T47D (cell line): ENCODE measurements around the gene ENPP6.
A peak's percentile ranks its signal among the peaks of the same experiment; 100 is the strongest.

Source experiments
- DNase-seq, 2 experiments: peaks; one replicate each; pipeline versions ENCODE4 v3.0.0 to v3.0.0-alpha.2; 2011 to 2012; ENCODE audit warnings: low read depth in 1 of 2, low spot score in 1 of 2
- JUND ChIP-seq: IDR thresholded peaks from 2 replicates; pipeline ENCODE4 v1.6.1; 2012; ENCODE audit warnings: low read depth
- in situ Hi-C: cut with HindIII; loops from 2 replicates; pipeline ENCODE4 v1.10.0; 2016; ENCODE audit warnings: low sequenced_read_pairs, low pct_unique_long_range_greater_than_20kb

The ENPP6 gene

DNA sequence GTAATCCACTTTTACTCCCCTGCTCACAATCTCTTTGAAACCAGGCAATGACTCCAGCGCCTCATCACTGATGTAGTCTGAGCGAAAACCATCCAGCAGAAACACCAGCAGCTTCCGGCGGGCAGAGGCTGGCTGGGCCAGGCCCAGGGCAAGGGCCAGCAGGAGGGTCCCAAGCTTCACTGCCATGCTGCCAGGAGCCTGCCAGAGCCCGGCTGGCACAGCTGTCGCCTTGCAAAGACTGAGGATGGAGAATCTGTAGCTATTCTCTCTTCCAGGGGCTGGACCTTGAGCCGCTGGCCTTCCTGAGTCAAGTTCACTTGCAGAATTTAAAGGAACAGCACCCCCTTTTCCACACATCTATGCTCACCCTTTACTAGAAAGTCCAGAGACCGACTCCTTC is at the start of gene ENPP6:
Gene ENPP6, minus strand, starts transcription at position 240 of the 400 bp plus-strand sequence. Its CDS starts 54 bp downstream, at position 186.
- DNase-seq: no peak
- no peak for TF ChIP-seq JUND
- in situ Hi-C loops: no loop called here

DNA sequence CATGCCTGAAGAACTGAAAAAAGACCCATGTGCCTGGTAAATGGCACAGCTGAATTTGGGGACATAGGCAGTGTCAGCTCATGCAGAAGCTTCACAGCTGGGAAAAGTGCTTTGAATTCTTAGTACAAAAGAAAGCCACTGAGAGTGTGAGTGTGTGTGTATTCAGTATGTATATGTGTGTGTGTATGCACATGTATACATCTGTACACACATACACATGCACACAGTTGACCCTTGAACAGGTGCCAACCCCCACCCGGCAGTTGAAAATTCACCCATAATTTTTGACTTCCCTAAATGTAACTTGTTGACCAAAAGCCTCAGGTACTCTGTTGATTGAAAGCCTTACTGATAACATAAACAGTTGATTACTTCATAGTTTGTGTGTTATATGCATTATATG is 49.5 kb upstream of the ENPP6 start:
- no peak for DNase-seq
- no peak for TF ChIP-seq JUND
- in situ Hi-C loops: no loop called here

DNA sequence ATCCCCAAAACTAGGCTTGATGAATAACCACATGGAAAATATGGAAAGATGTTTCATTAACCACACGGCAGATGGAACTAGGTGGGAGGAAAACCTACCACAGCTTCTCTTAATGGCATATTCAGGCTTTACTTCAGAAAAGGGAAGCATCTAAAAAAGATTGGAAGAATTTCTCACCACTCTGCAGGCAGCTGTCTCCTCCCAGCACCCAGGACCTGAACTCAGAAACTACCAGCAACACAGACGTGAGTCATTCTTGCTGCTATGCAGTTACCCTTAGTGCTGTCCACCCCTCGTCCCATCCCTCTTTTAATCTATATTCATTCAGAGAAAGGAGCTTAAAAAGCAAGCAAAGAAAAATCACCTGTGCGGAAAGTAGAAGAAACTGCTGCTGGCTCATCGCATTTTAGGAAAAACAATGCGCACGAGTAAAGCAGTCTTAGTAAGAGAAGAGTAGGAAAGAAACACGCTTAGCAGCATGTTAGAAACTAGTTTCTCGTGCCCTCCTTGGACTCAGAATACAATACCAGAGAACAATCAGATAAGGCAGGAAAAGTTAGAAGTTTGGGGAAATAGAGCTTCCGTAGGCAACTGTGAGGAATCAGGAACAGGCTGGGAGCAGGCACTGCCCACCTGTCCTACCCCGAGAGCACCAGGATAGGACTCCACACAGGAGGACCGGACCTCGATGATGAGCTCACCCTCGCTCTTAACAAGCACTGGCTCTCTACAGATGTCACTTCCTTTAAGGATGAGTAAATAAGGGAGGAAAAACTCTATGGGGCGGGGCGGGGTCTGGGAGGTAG is 48.1 kb upstream of the ENPP6 start:
- no peak for TF ChIP-seq JUND
- in situ Hi-C loops: no loop called here
- DNase-seq: peak in 1 of 2 experiments; percentile 77

- no peak for TF ChIP-seq JUND
- DNase-seq: peak; percentile 40 to 91
- in situ Hi-C loops: no loop called here
These were observed 46.4 kb upstream of the ENPP6 start for GRCh38 chr4:184263910-184264732.

DNA sequence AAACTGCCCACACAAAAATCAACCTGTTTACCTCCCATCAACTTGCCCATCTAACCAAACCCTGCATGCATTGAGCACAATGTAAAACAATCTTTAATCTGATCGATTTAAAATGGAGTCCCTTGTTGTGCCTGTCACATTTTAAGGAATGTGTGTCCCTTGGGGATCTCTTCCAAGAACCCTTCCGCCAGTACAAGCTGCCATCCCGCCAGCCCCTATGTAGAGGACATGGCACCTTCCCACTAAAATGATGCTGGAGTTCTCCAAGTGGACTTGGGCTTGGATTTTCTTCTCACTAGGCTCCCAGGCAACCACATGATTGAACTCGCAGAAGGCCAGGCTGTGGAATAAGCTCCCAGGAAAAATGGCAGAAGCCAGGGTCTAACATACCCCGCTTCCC is 45.8 kb upstream of the ENPP6 start:
- in situ Hi-C loops: no loop called here
- no peak for DNase-seq
- no peak for TF ChIP-seq JUND

DNA sequence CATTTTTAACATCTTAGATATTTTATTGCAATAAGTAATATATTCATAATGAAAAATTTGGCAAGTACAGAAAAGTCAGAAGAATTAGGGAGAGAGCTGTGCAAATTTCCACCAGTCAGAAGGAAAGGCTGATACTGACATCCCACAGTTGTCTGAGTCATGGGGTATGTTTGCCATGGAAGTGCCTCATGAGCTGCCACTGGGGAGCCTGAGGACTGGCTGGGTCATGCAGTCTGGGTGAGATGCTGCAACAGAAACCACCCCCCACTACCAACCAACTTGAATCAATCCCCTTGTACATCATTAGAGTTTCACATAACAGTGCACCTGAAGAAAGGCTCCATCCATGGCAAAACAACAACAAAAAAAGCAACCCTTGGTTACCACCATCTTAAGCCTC is 45.2 kb upstream of the ENPP6 start:
- in situ Hi-C loops: no loop called here
- no peak for DNase-seq
- no peak for TF ChIP-seq JUND

DNA sequence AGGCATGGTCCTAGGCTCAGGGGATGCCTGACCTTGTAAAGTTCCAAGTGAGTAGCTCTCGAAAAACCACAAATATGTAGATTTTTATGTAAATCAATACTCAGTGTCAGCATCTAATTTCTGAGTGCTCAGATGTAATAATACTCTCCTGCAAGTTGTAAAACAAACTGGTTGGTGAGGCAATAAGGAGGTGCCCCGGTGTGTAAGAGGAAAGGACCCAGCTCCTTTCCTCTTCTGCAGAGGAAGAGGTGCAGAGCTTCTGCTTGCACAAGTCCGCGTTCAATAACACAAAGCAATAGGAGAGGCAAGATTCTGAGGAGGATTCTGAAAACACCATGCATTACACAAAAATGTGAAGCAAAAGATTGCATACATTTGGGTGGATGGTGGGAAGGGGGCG is 43.6 kb upstream of the ENPP6 start:
- in situ Hi-C loops: no loop called here
- TF ChIP-seq JUND: no peak

GRCh38 chr4:184259866-184260265 is 42.2 kb upstream of the ENPP6 start:
- in situ Hi-C loops: no loop called here
- TF ChIP-seq JUND: no peak
- no peak for DNase-seq

More for the DNA sequence above, 43.6 kb upstream of the ENPP6 start:
- no peak for DNase-seq

- no peak for DNase-seq
- in situ Hi-C loops: no loop called here
- no peak for TF ChIP-seq JUND
These were observed 41.4 kb upstream of the ENPP6 start for GRCh38 chr4:184259081-184259480.

DNA sequence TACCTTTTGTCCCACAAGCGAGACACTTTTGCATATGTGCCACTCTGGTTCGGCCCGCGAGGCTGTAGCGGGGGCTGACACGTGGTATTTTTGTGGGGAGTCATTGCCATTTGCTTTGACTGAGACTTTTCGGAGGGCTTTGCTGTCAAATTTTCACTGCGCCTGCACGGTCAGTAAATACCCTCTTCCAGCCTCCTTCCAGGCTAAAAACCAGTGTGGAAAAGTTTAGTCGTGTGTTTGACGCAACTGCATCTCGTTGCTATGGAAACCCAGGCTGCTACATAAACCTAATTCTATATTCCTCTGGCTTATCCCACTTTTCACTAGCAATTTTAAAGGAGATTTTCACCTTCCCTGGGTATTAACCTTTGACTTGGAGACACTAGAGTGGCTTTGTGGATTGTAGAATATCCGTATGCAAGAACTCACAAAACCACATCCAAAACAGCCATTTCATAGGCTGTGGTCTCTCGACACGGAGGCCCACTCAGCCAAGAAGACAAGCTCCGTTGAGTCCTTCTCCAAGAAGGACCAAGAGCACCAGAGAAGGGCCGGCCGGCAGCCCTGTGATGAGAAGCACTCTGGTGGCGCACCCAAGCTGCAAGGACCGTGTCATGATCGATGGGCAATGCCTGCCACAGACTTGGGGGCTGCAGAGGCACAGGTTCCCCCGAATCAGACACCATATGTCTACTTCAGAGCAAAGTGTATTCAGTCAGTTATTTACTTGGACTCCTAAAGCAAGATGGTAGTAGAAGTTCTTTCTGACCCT is 38.4 kb upstream of the ENPP6 start:
- DNase-seq: no peak
- in situ Hi-C loops: no loop called here
- TF ChIP-seq JUND: no peak

DNA sequence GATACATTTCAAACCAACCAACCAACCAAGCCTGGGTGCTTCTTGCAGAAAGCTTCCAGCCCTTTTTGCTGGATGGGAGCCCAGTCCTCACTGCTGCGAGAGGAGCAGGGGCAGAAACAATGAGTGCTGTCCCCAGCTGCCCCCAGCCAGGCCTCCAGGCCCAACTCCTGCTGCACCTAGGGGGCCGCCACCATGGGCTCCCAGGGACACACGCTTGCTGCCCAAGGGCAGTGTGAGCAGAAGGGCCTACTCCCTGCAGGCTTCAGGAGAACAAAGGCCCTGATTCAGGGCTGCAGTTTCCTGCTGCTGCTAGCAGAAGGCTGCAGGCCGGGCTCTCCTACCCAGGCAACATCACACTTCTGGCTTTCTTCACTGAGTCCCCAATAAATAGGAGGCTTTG is 37.7 kb upstream of the ENPP6 start:
- DNase-seq: no peak
- in situ Hi-C loops: no loop called here
- TF ChIP-seq JUND: no peak

GRCh38 chr4:184253072-184253420 is 35.4 kb upstream of the ENPP6 start:
- no peak for DNase-seq
- in situ Hi-C loops: no loop called here
- no peak for TF ChIP-seq JUND
